ENCODE data around the gene CACNB2. TPM values are rescaled to one million over a fixed set of nuclear protein-coding genes. Genes with fewer than 3 reads are reported as not detected.

CACNB2 gene
- total RNA-seq, 2 donors from 2014 or later, result 4.5 to 56.7 TPM

GRCh38 chr10:18229826-18230225, 89.6 kb downstream of the CACNB2 start:
- Histone ChIP-seq H3K4me1 (ENCODE audit: control insufficient read depth in 1 of 2, low read depth in 2 of 2) (peaks cover 12 to 33% of the 10 kb centered on the region in 2 donors), H3K36me3 (no peaks in the 10 kb centered on the region), H3K27me3 (replicated peaks; ENCODE audit: insufficient read depth) (no peaks in the 10 kb centered on the region), H3K27ac (no peak overlapping the region), H3K4me3 (no peak overlapping the region), H3K9me3 (no peaks in the 10 kb centered on the region)
- TF ChIP-seq CTCF (IDR thresholded peaks at IDR 0.05), result no peak
- ATAC-seq (ENCODE audit: insufficient number of reproducible peaks, low FRiP score, low read depth), result no peak
- DNase-seq (ENCODE audit: low spot score), result no peak

GRCh38 chr10:18230794-18231193, 90.6 kb downstream of the CACNB2 start:
- no peaks in the 10 kb centered on the region for H3K27me3 ChIP-seq (replicated peaks; ENCODE audit: insufficient read depth)
- no peak for ATAC-seq (ENCODE audit: insufficient number of reproducible peaks, low FRiP score, low read depth)
- no peak for DNase-seq (ENCODE audit: low spot score)
- H3K27ac ChIP-seq, result no peak overlapping the region
- TF ChIP-seq CTCF (IDR thresholded peaks at IDR 0.05), result no peak
- no peaks in the 10 kb centered on the region for H3K9me3 ChIP-seq
- H3K36me3 ChIP-seq, result no peaks in the 10 kb centered on the region
- H3K4me1 ChIP-seq (ENCODE audit: control insufficient read depth in 1 of 2, low read depth in 2 of 2), result peaks cover 9 to 28% of the 10 kb centered on the region in 2 donors
- H3K4me3 ChIP-seq, result no peak overlapping the region

GRCh38 chr10:18231480-18231879, 91.3 kb downstream of the CACNB2 start:
- Histone ChIP-seq H3K9me3 (no peaks in the 10 kb centered on the region), H3K4me1 (ENCODE audit: control insufficient read depth in 1 of 2, low read depth in 2 of 2) (peaks cover 9 to 29% of the 10 kb centered on the region in 2 donors), H3K27me3 (replicated peaks; ENCODE audit: insufficient read depth) (no peaks in the 10 kb centered on the region), H3K27ac (no peak overlapping the region), H3K4me3 (no peak overlapping the region), H3K36me3 (no peaks in the 10 kb centered on the region)
- DNase-seq (ENCODE audit: low spot score) (no peak), ATAC-seq (ENCODE audit: insufficient number of reproducible peaks, low FRiP score, low read depth) (no peak)
- TF ChIP-seq CTCF (IDR thresholded peaks at IDR 0.05), result no peak

- no peak overlapping the region for H3K4me3 ChIP-seq
- ATAC-seq (ENCODE audit: insufficient number of reproducible peaks, low FRiP score, low read depth), result no peak
- H3K9me3 ChIP-seq, result no peaks in the 10 kb centered on the region
- no peaks in the 10 kb centered on the region for H3K27me3 ChIP-seq (replicated peaks; ENCODE audit: insufficient read depth)
- H3K27ac ChIP-seq, result no peak overlapping the region
- no peak for TF ChIP-seq CTCF (IDR thresholded peaks at IDR 0.05)
- no peak for DNase-seq (ENCODE audit: low spot score)
- peaks cover 22 to 48% of the 10 kb centered on the region in 2 donors for H3K4me1 ChIP-seq (ENCODE audit: control insufficient read depth in 1 of 2, low read depth in 2 of 2)
- H3K36me3 ChIP-seq, result no peaks in the 10 kb centered on the region
These were observed 93.6 kb downstream of the CACNB2 start for GRCh38 chr10:18233775-18234174.

- DNase-seq (ENCODE audit: low spot score) (no peak), ATAC-seq (ENCODE audit: insufficient number of reproducible peaks, low FRiP score, low read depth) (no peak)
- H3K4me3 ChIP-seq, result no peak overlapping the region
- peaks cover 21 to 45% of the 10 kb centered on the region in 2 donors for H3K4me1 ChIP-seq (ENCODE audit: control insufficient read depth in 1 of 2, low read depth in 2 of 2)
- H3K27ac ChIP-seq, result no peak overlapping the region
- no peak for TF ChIP-seq CTCF (IDR thresholded peaks at IDR 0.05)
- H3K27me3 ChIP-seq (replicated peaks; ENCODE audit: insufficient read depth), result no peaks in the 10 kb centered on the region
- no peaks in the 10 kb centered on the region for H3K36me3 ChIP-seq
- no peaks in the 10 kb centered on the region for H3K9me3 ChIP-seq
These were observed 95.3 kb downstream of the CACNB2 start for GRCh38 chr10:18235477-18235876.
